ENCODE measurements around the gene SLC45A3.
A peak's percentile ranks its signal among the peaks of the same experiment; 100 is the strongest.
"Not testable (repeated sequence)": the region's sequence is repeated elsewhere in the genome, so short reads cannot be mapped to it uniquely, and the experiment has no call there.

Gene SLC45A3

DNA sequence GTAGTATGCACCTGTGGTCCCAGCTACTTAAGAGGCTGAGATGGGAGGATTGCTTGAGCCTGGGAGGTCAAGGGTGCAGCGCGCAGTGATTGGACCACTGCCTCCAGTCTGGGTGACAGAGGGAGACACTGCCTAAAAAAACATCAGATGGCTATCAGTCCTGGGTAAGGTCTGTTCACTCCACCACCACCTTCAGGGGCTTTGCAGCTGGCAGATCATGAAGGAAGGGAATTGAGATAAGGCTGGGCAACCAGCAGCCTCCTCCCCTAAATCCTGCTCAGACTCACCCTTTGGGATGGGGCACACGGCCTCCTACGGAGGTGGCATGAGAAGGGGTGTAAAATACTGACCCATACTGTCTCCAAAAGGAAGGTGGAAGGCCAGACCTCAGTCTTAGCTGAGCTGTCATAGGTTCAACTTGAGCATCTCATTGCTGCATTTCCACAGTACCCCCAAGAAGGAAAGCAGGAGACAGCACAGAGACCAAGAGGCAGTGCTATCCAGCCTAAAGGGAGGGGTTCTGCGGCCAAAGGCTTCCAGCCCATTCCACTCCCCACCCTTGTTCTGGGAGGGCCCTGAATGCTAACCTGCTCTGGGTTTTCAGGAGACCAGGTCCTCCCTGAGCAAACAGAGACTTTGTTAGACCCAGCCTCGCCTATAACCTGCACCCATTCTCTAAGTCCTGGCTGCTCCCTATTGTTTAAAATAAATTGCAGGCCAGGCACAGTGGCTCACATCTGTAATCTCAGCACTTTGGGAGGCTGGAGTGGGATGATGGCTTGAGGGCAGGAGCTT, 13.7 kb downstream of the SLC45A3 start:
- no peak for DNase-seq

DNA sequence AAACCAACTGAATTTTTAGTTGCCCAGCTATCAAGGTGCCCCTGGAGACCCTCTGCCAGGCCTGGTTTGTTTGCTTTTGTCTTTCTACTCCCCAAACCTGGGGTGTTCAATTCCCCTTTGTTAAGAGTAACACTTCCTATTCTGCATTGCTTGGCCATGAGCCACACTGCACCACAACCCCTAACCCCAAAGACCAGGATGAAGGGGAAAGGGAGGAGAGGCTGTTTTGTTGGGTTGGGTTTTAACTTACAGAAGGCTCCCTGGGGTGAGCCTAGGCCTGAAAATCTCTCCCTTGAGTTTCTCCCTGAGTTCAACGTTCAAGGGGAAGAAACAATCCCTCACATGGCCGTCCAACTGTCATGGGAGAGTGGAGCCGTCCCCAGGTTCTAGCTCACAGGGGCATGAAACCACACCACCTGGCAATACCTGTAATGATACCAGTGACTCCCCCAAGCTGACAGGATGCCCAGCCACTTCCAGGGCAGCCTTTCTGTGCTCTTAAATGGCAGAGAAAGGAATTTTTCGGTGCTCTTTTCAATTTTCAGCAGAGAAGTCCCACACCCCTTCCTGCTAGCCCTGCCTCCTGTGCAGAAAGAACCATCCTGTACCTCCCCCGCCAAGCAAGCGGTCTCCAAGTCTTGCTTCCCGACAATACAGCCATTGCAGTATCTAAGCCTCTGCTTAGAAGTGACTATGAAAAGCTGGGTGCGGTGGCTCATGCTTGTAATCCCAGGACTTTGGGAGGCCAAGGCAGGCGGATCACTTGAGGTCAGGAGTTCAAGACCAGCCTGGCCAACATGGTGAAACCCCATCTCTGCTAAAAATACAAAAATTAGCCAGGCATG, 14.9 kb downstream of the SLC45A3 start:
- no peak for DNase-seq

- no peak for DNase-seq
These were observed 15.8 kb downstream of the SLC45A3 start for GRCh38 chr1:205664399-205665017.

DNA sequence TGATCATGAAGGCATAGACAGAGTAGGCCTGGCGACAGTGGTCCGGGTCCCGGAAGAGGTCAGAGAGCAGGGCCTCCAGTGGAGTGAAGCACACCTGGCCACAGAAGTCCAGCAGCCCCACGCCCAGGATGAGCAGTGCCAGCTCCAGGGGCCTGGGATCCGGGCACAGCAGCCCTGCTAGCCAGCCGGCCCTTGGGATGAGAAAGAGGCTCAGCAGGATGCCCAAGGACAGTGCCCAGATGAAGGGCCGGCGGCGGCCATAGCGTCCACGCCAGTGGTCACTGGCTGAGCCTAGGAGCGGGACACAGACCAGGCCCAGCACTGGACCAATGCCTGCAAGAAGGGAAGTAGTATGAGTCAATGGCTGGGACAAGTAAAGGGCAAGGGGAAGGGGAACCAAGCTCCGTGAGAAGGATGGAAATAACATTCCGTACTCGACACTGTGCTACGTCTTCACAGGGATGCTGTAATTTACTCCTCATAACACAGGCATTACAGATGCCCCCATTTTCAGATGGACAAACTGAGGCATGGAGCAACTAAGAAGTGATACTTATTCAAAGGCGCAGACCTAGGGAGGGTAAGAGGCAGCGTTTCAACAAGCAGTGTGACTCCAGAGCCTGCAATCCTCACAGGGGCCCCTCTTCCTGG, 16.9 kb downstream of the SLC45A3 start:
- no peak for DNase-seq

- DNase-seq: no peak
These were observed 17.5 kb downstream of the SLC45A3 start for GRCh38 chr1:205662791-205663190.

- DNase-seq: no peak
These were observed 18.1 kb downstream of the SLC45A3 start for GRCh38 chr1:205662135-205662738.

- no peak for DNase-seq
These were observed 18.7 kb downstream of the SLC45A3 start for GRCh38 chr1:205661429-205662134.

DNA sequence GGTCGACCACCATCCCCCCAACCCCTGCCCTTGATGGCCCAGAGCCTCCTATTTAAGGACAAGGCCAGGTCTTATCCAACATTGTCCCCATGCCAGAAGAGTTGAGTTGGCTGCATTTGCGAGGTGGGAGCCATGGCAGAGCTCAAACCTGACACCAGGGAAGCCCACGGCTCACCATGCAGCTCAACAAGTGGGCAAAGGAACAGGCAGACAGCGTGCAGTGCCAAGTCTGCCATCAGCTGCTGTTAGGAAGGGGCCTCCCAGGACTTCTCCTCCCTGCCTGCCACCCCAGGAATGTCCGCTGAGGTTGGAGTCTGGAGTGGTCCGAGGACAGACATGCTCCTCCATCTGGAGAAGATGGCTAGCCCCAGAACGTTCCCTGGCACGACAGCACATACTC, 19.9 kb downstream of the SLC45A3 start:
- DNase-seq: no peak

- peak; percentile 60 for DNase-seq
These were observed 21.2 kb downstream of the SLC45A3 start for GRCh38 chr1:205658943-205659581.

DNA sequence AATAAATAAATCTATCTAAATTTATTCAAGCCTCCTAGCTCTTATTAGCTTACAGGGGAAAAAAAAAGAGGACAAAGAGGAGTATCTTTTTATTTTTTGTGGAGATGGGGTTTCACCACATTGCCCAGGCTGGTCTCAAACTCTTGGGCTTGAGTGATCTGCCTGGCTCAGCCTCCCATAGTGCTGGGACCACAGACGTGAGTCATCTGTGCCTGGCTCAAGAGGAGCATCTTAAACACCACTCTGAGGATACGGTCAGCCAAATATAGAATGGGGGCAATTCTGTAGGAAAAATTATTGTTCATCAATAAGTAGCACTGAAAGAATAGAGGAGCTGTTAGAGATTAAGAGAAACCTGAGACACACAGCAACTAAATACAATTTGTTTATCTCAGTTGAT, 24.1 kb downstream of the SLC45A3 start:
- DNase-seq: no peak

- no peak for DNase-seq
These were observed 27.3 kb downstream of the SLC45A3 start for GRCh38 chr1:205652984-205653383.

DNA sequence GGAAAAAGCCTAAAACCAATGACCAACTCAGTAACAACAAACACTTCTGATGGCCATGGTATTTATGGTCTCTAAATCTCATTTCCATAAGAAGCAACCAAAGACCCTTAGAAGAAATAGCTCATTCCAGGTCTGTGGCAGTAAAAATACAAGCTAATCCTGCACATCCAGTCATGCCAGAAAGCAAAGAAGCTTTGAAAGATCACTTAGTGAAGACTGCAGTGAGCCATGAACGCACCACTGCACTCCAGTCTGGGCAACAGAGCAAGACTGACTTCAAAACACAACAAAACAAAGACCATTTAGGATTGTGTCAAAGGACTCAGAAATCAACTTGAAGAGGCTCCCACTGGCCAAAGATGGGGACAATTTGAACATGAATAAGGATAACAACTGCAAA, 30.1 kb downstream of the SLC45A3 start:
- no peak for DNase-seq

DNA sequence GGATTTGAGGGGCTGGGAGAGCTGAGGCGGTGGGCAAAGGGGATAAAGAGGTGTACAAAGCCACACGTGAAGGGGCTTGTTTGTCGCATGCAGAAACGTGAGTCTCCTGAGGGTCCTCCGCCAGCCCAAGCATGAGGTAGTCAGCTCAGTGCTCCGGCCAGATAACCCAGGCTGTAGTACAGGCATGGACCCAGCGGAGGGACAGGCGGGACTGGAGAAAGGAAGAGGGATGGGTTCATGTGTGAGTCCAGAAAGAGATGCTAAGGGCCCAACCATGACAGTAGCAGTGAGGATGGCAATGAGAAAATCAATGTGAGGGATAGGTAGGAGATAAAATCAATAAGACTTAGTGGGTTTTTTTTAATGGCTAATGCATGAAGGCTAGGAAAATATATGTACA, 34.8 kb downstream of the SLC45A3 start:
- no peak for DNase-seq

- no peak for DNase-seq
These were observed 37.5 kb downstream of the SLC45A3 start for GRCh38 chr1:205642679-205643307.

DNA sequence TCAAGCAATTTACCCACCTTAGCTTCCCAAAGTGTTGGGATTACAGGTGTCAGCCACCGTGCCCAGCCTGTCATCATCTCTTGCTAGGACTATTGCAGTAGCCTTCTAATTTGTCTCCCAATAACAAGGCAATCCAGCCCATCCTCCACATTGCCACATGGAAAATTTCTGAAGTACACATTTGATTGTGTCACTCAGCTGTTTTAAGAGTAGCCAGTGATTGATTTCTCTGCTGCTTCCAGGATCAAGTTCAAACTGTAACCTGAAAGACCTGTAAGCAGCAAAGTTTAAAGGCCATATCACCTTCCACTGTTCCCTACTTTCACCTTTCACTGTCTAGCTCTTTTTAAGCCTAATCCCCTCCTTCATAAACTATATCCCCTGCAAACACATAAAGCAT, 40.7 kb downstream of the SLC45A3 start:
- DNase-seq: no peak

DNA sequence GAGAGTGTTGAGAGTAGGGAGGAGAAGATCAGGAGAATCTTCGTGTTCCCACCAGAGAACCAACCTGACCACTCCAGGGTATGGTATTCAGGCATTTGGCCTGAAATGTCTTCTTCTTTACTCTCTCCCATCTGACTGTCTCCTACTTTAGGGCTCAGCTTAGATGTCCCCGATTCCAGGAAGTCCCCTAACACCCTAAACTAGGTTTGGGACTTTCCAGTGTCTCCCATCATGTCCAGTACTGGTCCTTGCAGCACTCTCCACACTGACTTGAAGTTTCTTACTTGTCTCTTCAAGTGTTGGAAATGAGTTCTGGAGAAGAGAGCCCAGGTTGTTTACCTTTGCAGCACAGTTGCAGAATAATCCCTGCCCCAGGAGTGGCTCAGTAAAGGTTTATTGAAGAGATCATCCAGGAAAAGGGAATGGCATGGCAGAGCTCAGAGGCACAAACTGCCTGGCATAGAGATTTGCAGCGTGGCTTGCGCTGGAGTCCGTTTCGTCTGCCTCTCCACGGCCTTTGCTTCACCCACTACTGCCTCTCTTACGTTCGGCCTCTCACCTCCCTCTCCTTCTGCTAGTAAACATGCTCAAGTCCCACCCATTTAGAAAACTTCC, 42.3 kb downstream of the SLC45A3 start:
- no peak for DNase-seq

- DNase-seq: no peak
These were observed 43.6 kb downstream of the SLC45A3 start for GRCh38 chr1:205636732-205637131.

- DNase-seq: not testable (repeated sequence)
These were observed 44.2 kb downstream of the SLC45A3 start for GRCh38 chr1:205636138-205636530.

DNA sequence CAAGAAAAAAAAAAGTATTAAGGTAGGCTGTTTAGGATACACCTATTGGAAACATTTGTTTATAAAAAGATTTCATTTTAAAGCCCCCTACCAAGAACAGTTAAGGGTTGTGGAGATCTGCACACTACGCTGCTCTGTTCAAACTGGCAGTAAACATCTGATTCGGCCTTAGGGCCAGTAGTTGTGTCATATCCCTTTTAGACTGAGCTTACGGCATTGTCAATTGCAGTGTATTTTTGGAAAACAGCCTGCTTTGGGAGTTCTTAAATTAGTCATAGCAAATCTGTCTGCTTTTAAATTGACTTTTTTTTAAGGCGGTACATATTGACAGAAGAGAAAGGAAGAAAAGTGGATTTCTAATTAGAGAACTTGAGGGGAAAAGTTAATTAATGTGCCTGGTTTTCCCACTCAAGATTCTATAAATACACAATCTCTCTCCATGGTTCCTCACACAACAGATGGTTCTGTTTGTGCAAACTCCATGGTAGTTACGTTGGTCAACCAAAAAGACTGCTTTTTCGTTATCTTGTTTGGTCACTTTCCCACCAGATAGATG, 46.8 kb downstream of the SLC45A3 start:
- DNase-seq: no peak

DNA sequence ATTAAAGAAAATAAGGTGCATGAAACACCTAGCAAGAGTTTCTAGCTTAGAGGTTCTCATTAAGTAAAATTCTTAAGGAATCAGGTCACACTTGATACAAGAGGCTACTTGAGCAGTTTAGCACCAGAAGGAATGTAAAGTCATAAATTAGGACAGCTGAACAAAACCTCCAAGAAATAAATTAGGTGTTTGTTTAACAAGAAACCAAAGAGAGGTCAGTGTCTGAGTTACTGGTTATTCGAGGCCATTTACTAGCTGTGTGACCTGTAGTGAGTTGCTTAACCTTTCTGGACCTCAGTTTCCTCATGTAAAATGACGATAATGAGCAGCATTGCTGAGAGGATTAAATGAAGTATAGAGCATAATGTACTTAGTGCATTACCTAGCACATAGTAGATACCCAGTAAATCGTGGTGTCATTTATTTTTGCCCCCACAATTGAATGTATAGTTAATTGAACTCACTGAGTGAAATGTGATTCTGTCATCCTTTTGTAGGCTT, 47.6 kb downstream of the SLC45A3 start:
- DNase-seq: no peak

All from T-helper 9 cell (primary cell).